IMR-90 (cell line): ENCODE data around the gene GFRA4. TPM values are rescaled to one million over a fixed set of nuclear protein-coding genes. Genes with fewer than 3 reads are reported as not detected.

Experiments
- ATAC-seq: fragments of 200-7000 bp; cut with Tn5 transposase; 2 replicates; pipeline ENCODE4 v1.9.1; 2020; ENCODE audit warnings: low read depth, mild to moderate bottlenecking, moderate library complexity
- BruUV-seq: library from RNA; stranded (reverse); fragments of 400-500 nt; replicated peaks from 2 replicates; lab custom pipeline; 2021; lab: Mats Ljungman, UMichigan
- CTCF ChIA-PET: fragments of 300-600 bp; formaldehyde crosslinking; extraction: SDS; loops from one replicate; lab custom pipeline; 2021; ENCODE audit warnings: antibody characterized with exemption; lab: Yijun Ruan, JAX
- POLR2A ChIA-PET: fragments of 300-600 bp; sonication (Branson Sonifier 250); formaldehyde crosslinking; loops from one replicate; lab custom pipeline; 2022; ENCODE audit warnings: antibody characterized with exemption; ENCODE audit not compliant: unreplicated experiment; lab: Charles Lee
- DNase-seq: peaks from one replicate; pipeline ENCODE4 v3.0.0; 2013
- H2AFZ ChIP-seq: replicated peaks from 2 replicates; pipeline ENCODE3; 2013; ENCODE audit warnings: low read length, mild to moderate bottlenecking; ENCODE audit not compliant: poor library complexity
- H2AK5ac ChIP-seq: 2 replicates; pipeline ENCODE4 v1.6.1; 2013; ENCODE audit warnings: low read depth, low read length, inconsistent platforms
- H2AK9ac ChIP-seq: replicated peaks from 2 replicates; pipeline ENCODE3; 2013; ENCODE audit warnings: mild to moderate bottlenecking, low read depth, low read length, moderate library complexity; ENCODE audit not compliant: poor library complexity
- H2BK120ac ChIP-seq: 2 replicates; pipeline ENCODE4 v1.6.1; 2013; ENCODE audit warnings: low read depth, low read length, inconsistent platforms
- H2BK15ac ChIP-seq: 3 replicates; pipeline ENCODE4 v1.6.1; 2013; ENCODE audit warnings: low read depth, low read length, inconsistent platforms
- H2BK20ac ChIP-seq: 2 replicates; pipeline ENCODE4 v1.6.1; 2013; ENCODE audit warnings: low read depth, mild to moderate bottlenecking, inconsistent platforms, low read length, moderate library complexity
- H2BK5ac ChIP-seq: 2 replicates; pipeline ENCODE4 v1.6.1; 2013; ENCODE audit warnings: mild to moderate bottlenecking, low read depth, low read length, inconsistent platforms; ENCODE audit not compliant: poor library complexity, severe bottlenecking
- H3K14ac ChIP-seq: replicated peaks from 2 replicates; pipeline ENCODE4 v1.6.1; 2013; ENCODE audit warnings: low read depth, low read length, inconsistent platforms
- H3K18ac ChIP-seq: 2 replicates; pipeline ENCODE4 v1.6.1; 2013; ENCODE audit warnings: low read depth, low read length, control low read depth
- H3K23ac ChIP-seq: 2 replicates; pipeline ENCODE4 v1.6.1; 2013; ENCODE audit warnings: low read depth, low read length, inconsistent platforms
- H3K27ac ChIP-seq: 2 replicates; pipeline ENCODE4 v1.5.1; 2013; ENCODE audit warnings: mild to moderate bottlenecking, control low read depth, low read length; ENCODE audit not compliant: insufficient read depth
- H3K27me3 ChIP-seq: 2 replicates; pipeline ENCODE4 v1.6.1; 2013; ENCODE audit warnings: low read length; ENCODE audit not compliant: control insufficient read depth, insufficient read depth
- H3K36me3 ChIP-seq: 2 replicates; pipeline ENCODE4 v1.6.1; 2013; ENCODE audit warnings: low read length, mixed read lengths; ENCODE audit not compliant: control insufficient read depth, insufficient read depth
- H3K4ac ChIP-seq: 2 replicates; pipeline ENCODE4 v1.6.1; 2013; ENCODE audit warnings: low read depth, low read length, inconsistent platforms
- H3K4me1 ChIP-seq: 2 replicates; pipeline ENCODE4 v1.6.1; 2013; ENCODE audit warnings: low read length, mixed read lengths; ENCODE audit not compliant: control insufficient read depth, insufficient read depth
- H3K4me2 ChIP-seq: 2 replicates; pipeline ENCODE4 v1.6.1; 2013; ENCODE audit warnings: low read depth, mild to moderate bottlenecking, control low read depth, low read length, moderate library complexity
- H3K4me3 ChIP-seq: 2 replicates; pipeline ENCODE4 v1.5.1; 2013; ENCODE audit warnings: low read depth, mild to moderate bottlenecking, control low read depth, low read length, moderate library complexity; ENCODE audit not compliant: insufficient read depth
- H3K56ac ChIP-seq: 2 replicates; pipeline ENCODE4 v1.6.1; 2013; ENCODE audit warnings: low read length, inconsistent platforms; ENCODE audit not compliant: insufficient read depth; ENCODE audit errors: extremely low read depth
- H3K79me1 ChIP-seq, 2 experiments: 2 replicates each; pipeline ENCODE4 v1.6.1; 2013; ENCODE audit warnings: low read length in 2 of 2, inconsistent platforms in 1 of 2, low read depth in 1 of 2
- H3K9ac ChIP-seq: 2 replicates; pipeline ENCODE4 v1.6.1; 2013; ENCODE audit warnings: low read depth, low read length, control low read depth
- H3K9me1 ChIP-seq: 2 replicates; pipeline ENCODE4 v1.6.1; 2013; ENCODE audit warnings: low read length, inconsistent platforms; ENCODE audit not compliant: insufficient read depth
- H3K9me3 ChIP-seq: 2 replicates; pipeline ENCODE4 v1.6.1; 2013; ENCODE audit warnings: low read length; ENCODE audit not compliant: control insufficient read depth, insufficient read depth
- H4K20me1 ChIP-seq: 2 replicates; pipeline ENCODE4 v1.6.1; 2013; ENCODE audit warnings: low read length, inconsistent platforms; ENCODE audit not compliant: insufficient read depth
- H4K5ac ChIP-seq: 2 replicates; pipeline ENCODE4 v1.6.1; 2013; ENCODE audit warnings: mild to moderate bottlenecking, low read depth, low read length, control low read depth
- H4K8ac ChIP-seq, 2 experiments: 2 replicates each; pipeline ENCODE4 v1.6.1; 2013; ENCODE audit warnings: low read depth in 2 of 2, low read length in 2 of 2, control low read depth in 1 of 2, inconsistent platforms in 1 of 2
- H4K91ac ChIP-seq: 2 replicates; pipeline ENCODE4 v1.6.1; 2013; ENCODE audit warnings: low read depth, low read length, inconsistent platforms; ENCODE audit not compliant: insufficient read depth
- BHLHE40 ChIP-seq: fragments of 150-350 bp; IDR thresholded peaks from 2 replicates; pipeline ENCODE4 v1.6.1; 2016; ENCODE audit warnings: mild to moderate bottlenecking, low read depth, low read length
- WGBS, 2 experiments: methylation state at CpG; one replicate each; pipeline versions ENCODE4 v1.1.5 to v1.1.7; 2013; ENCODE audit warnings: missing lambda C conversion rate in 2 of 2; ENCODE audit not compliant: insufficient read length in 1 of 2; ENCODE audit errors: extremely low coverage in 2 of 2; 5-methylcytosine and 5-hydroxymethylcytosine counted together
- dilution Hi-C: fragments of 300-500 bp; cut with HindIII; formaldehyde crosslinking; loops from one replicate; pipeline ENCODE4 v1.14.3; 2018; ENCODE audit warnings: low sequenced_read_pairs; ENCODE audit not compliant: unreplicated experiment
- in situ Hi-C: fragments of 300-500 bp; cut with MboI; formaldehyde crosslinking; loops from 3 replicates; pipeline ENCODE4 v1.14.3; 2019; ENCODE audit warnings: low sequenced_read_pairs, inconsistent platforms, mixed read lengths
- intact Hi-C: fragments of 100-400 bp; cut with micrococcal nuclease; formaldehyde crosslinking; loops from 2 replicates; pipeline ENCODE4 v1.10.0; 2022
- polyA plus RNA-seq, 3 experiments: library from polyadenylated mRNA; depleted of rRNA; stranded (reverse); fragments of >200 nt; gene quantifications; 2 replicates each; pipeline ENCODE4 v1.2.3, GENCODE V29; 2012; ENCODE audit warnings: low replicate concordance in 1 of 3
- total RNA-seq: library from RNA; depleted of rRNA; stranded (reverse); fragments of >200 nt; gene quantifications from 2 replicates; pipeline ENCODE4 v1.2.3, GENCODE V29; 2012; rRNA removed
- TF ChIP-seq, protein P1 (sequence below): conservative IDR thresholded peaks from 2 replicates; pipeline ENCODE4 v1.5.1; 2012; ENCODE audit warnings: mild to moderate bottlenecking, low read depth, low read length, improper control_type of control experiment
- TF ChIP-seq, protein P2 (sequence below): fragments of 150-350 bp; IDR thresholded peaks from 2 replicates; pipeline ENCODE4 v1.6.1; 2017; ENCODE audit warnings: mild to moderate bottlenecking, antibody characterized with exemption, low read length, low read depth

The GFRA4 gene
- total and polyA plus RNA-seq, 2 of the 4 experiments (the other 2 are of a cell fraction) = not detected

DNA sequence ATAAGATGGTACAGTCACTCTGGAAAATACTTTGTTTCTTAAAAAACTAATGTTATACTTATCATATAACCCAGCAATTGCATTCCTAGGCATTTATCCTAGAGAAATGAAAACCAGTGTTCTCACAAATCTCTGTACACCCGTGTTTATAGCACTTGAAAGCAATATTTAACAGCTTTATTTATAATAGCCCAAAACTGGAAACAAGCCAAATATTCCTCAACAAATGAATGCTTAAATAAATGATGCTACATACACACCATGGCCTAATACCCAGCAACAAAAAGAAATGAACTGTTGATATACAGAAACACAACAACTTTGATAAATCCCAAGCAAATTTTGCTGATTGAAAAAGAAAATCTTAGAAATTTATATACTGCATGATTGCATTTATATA is 51.3 kb downstream of the GFRA4 start:
- H2AK9ac ChIP-seq = no peak overlapping the region
- no peaks in the 10 kb centered on the region for H3K9me3 ChIP-seq
- H2BK120ac ChIP-seq = no peak overlapping the region
- DNase-seq (no peak), ATAC-seq (no peak)
- dilution Hi-C loops = no loop called here
- peaks cover 13% of the 10 kb centered on the region for H3K9me1 ChIP-seq
- H3K79me1 ChIP-seq = no peaks in the 10 kb centered on the region
- H3K18ac ChIP-seq = no peak overlapping the region
- no peak overlapping the region for H3K27ac ChIP-seq
- no peak overlapping the region for H2AK5ac ChIP-seq
- H3K23ac ChIP-seq = no peak overlapping the region
- no peak overlapping the region for H3K4me2 ChIP-seq
- POLR2A ChIA-PET = no interaction called here
- no peak overlapping the region for H4K91ac ChIP-seq
- no peaks in the 10 kb centered on the region for H3K27me3 ChIP-seq
- H3K14ac ChIP-seq = no peak overlapping the region
- TF ChIP-seq, protein P1, sequence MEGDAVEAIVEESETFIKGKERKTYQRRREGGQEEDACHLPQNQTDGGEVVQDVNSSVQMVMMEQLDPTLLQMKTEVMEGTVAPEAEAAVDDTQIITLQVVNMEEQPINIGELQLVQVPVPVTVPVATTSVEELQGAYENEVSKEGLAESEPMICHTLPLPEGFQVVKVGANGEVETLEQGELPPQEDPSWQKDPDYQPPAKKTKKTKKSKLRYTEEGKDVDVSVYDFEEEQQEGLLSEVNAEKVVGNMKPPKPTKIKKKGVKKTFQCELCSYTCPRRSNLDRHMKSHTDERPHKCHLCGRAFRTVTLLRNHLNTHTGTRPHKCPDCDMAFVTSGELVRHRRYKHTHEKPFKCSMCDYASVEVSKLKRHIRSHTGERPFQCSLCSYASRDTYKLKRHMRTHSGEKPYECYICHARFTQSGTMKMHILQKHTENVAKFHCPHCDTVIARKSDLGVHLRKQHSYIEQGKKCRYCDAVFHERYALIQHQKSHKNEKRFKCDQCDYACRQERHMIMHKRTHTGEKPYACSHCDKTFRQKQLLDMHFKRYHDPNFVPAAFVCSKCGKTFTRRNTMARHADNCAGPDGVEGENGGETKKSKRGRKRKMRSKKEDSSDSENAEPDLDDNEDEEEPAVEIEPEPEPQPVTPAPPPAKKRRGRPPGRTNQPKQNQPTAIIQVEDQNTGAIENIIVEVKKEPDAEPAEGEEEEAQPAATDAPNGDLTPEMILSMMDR = no peak
- no peak for TF ChIP-seq BHLHE40
- TF ChIP-seq, protein P2, sequence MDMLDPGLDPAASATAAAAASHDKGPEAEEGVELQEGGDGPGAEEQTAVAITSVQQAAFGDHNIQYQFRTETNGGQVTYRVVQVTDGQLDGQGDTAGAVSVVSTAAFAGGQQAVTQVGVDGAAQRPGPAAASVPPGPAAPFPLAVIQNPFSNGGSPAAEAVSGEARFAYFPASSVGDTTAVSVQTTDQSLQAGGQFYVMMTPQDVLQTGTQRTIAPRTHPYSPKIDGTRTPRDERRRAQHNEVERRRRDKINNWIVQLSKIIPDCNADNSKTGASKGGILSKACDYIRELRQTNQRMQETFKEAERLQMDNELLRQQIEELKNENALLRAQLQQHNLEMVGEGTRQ = no peak
- no peak overlapping the region for H3K4ac ChIP-seq
- CTCF ChIA-PET = no interaction called here
- H3K4me3 ChIP-seq = no peak overlapping the region
- no TSS peak for BruUV-seq
- peaks cover 18% of the 10 kb centered on the region for H3K4me1 ChIP-seq
- in situ Hi-C loops = no loop called here
- H4K8ac ChIP-seq = no peak overlapping the region
- H3K36me3 ChIP-seq = no peaks in the 10 kb centered on the region
- no peak overlapping the region for H2BK15ac ChIP-seq
- H4K20me1 ChIP-seq = no peaks in the 10 kb centered on the region
- intact Hi-C loops = no loop called here
- no peak overlapping the region for H2BK20ac ChIP-seq
- H4K5ac ChIP-seq = no peak overlapping the region
- H3K56ac ChIP-seq = no peak overlapping the region
- H2BK5ac ChIP-seq = no peak overlapping the region
- H3K9ac ChIP-seq = no peak overlapping the region
- H2AFZ ChIP-seq = no peak overlapping the region
- WGBS, 2 experiments = 0% methylated on average over 1 of the region's 1 CpG; no CpG with 5 or more reads in 1 of the 2 experiments

Other genes with a start within 250 kb of the GFRA4 start
- 42.5 and 46.2 TPM in 2 replicates for gene ATRN, start 192.4 kb downstream of the GFRA4 start, total RNA-seq
- gene ATRN, start 192.4 kb downstream of the GFRA4 start, polyA plus RNA-seq (2012; rRNA removed) = 27.8 and 32.3 TPM in 2 replicates
- gene ADAM33, start 18.6 kb upstream of the GFRA4 start, total RNA-seq = under 0.01 and 0.18 TPM in 2 replicates
- 1.6 and 1.7 TPM in 2 replicates for gene ADAM33, start 18.6 kb upstream of the GFRA4 start, polyA plus RNA-seq (2012; rRNA removed)
- gene SIGLEC1, start 49.2 kb upstream of the GFRA4 start, total RNA-seq = not detected in 2 replicates
- not detected in 2 replicates for gene SIGLEC1, start 49.2 kb upstream of the GFRA4 start, polyA plus RNA-seq (2012; rRNA removed)
- gene HSPA12B, start 69.3 kb upstream of the GFRA4 start, total RNA-seq = not detected in 2 replicates
- gene HSPA12B, start 69.3 kb upstream of the GFRA4 start, polyA plus RNA-seq (2012; rRNA removed) = not detected in 2 replicates
- 31.4 and 31.9 TPM in 2 replicates for gene ADISSP, start 104.4 kb upstream of the GFRA4 start, total RNA-seq
- 58.2 and 65.0 TPM in 2 replicates for gene ADISSP, start 104.4 kb upstream of the GFRA4 start, polyA plus RNA-seq (2012; rRNA removed)
- under 0.01 TPM in 1 of 2 replicates, not detected in the other for gene SPEF1, start 118.0 kb upstream of the GFRA4 start, total RNA-seq
- 0.15 and 0.26 TPM in 2 replicates for gene SPEF1, start 118.0 kb upstream of the GFRA4 start, polyA plus RNA-seq (2012; rRNA removed)
- 59.1 and 72.2 TPM in 2 replicates for gene CENPB, start 123.3 kb upstream of the GFRA4 start, total RNA-seq
- gene CENPB, start 123.3 kb upstream of the GFRA4 start, polyA plus RNA-seq (2012; rRNA removed) = 45.7 and 49.3 TPM in 2 replicates
- gene CDC25B, start 132.9 kb upstream of the GFRA4 start, total RNA-seq = 14.5 and 14.7 TPM in 2 replicates
- gene CDC25B, start 132.9 kb upstream of the GFRA4 start, polyA plus RNA-seq (2012; rRNA removed) = 50.5 and 59.8 TPM in 2 replicates
- 11.4 and 11.7 TPM in 2 replicates for gene AP5S1, start 157.1 kb upstream of the GFRA4 start, total RNA-seq
- gene AP5S1, start 157.1 kb upstream of the GFRA4 start, polyA plus RNA-seq (2012; rRNA removed) = 10.1 and 12.5 TPM in 2 replicates
- 10.3 and 10.4 TPM in 2 replicates for gene MAVS, start 183.4 kb upstream of the GFRA4 start, total RNA-seq
- gene MAVS, start 183.4 kb upstream of the GFRA4 start, polyA plus RNA-seq (2012; rRNA removed) = 15.5 and 15.6 TPM in 2 replicates
- 28.1 and 47.8 TPM in 2 replicates for gene PANK2, start 226.0 kb upstream of the GFRA4 start, total RNA-seq
- 15.8 and 17.7 TPM in 2 replicates for gene PANK2, start 226.0 kb upstream of the GFRA4 start, polyA plus RNA-seq (2012; rRNA removed)